ENCODE data around the gene KRT14.
"Not testable (repeated sequence)": the region's sequence is repeated elsewhere in the genome, so short reads cannot be mapped to it uniquely, and the experiment has no call there.

Gene KRT14

GRCh38 chr17:41576740-41577139 is 10.0 kb downstream of the KRT14 start:
- DNase-seq = not testable (repeated sequence)

GRCh38 chr17:41575336-41575735 is 11.4 kb downstream of the KRT14 start:
- DNase-seq = no peak

- no peak for DNase-seq
Measured at GRCh38 chr17:41571561-41572434, 14.9 kb downstream of the KRT14 start, which contains the start of gene KRT9. Gene KRT9, minus strand, starts transcription at chr17:41572059. Its CDS starts 67 bp downstream, at chr17:41571992.

GRCh38 chr17:41567317-41567716 is 19.4 kb downstream of the KRT14 start:
- DNase-seq = no peak

- no peak for DNase-seq
Measured at GRCh38 chr17:41565338-41565737, 21.4 kb downstream of the KRT14 start.

- DNase-seq = no peak
Measured at GRCh38 chr17:41563607-41564170, 23.0 kb downstream of the KRT14 start.

GRCh38 chr17:41561554-41561953 is 25.1 kb downstream of the KRT14 start:
- DNase-seq = no peak

GRCh38 chr17:41559548-41559947 is 27.1 kb downstream of the KRT14 start:
- DNase-seq = no peak

- no peak for DNase-seq
Measured at GRCh38 chr17:41556931-41557330, 29.8 kb downstream of the KRT14 start.

- no peak for DNase-seq
Measured at GRCh38 chr17:41556306-41556705, 30.4 kb downstream of the KRT14 start.

GRCh38 chr17:41555105-41555887 is 31.4 kb downstream of the KRT14 start:
- no peak for DNase-seq

- no peak for DNase-seq
Measured at GRCh38 chr17:41553987-41554680, 32.6 kb downstream of the KRT14 start.

- DNase-seq = no peak
Measured at GRCh38 chr17:41553176-41553575, 33.5 kb downstream of the KRT14 start.

GRCh38 chr17:41552455-41552854 is 34.2 kb downstream of the KRT14 start:
- DNase-seq = no peak

- no peak for DNase-seq
Measured at GRCh38 chr17:41551365-41551764, 35.3 kb downstream of the KRT14 start.

- no peak for DNase-seq
Measured at GRCh38 chr17:41549596-41550039, 37.1 kb downstream of the KRT14 start.

- no peak for DNase-seq
Measured at GRCh38 chr17:41548844-41549595, 37.7 kb downstream of the KRT14 start.

GRCh38 chr17:41547921-41548843 is 38.5 kb downstream of the KRT14 start:
- no peak for DNase-seq

- no peak for DNase-seq
Measured at GRCh38 chr17:41547378-41547841, 39.3 kb downstream of the KRT14 start.

- DNase-seq = no peak
Measured at GRCh38 chr17:41546819-41547218, 39.9 kb downstream of the KRT14 start.
